ENCODE data around the gene PCNP. TPM values are rescaled to one million over a fixed set of nuclear protein-coding genes. Genes with fewer than 3 reads are reported as not detected.

Gene PCNP
- total RNA-seq, 1 experiment from 2014 or later = 216 TPM

- Histone ChIP-seq H3K14ac (ENCODE audit: insufficient read depth, low read length) (peak overlapping the region; percentile 93), H3K56ac (ENCODE audit: insufficient read length, low read depth, low read length) (no peak overlapping the region), H3K18ac (ENCODE audit: insufficient read length, low read depth, low read length) (peak overlapping the region; percentile 94), H3K79me2 (ENCODE audit: insufficient read depth, low read length) (peaks cover 15% of the 10 kb centered on the region; the same call in 1 of the 2 replicates), H3T11ph (ENCODE audit: low read length) (no peak overlapping the region), H4K8ac (replicated peaks; ENCODE audit: insufficient read length, low read depth, low read length) (no peak overlapping the region), H2AK5ac (ENCODE audit: insufficient read length, low read length) (no peak overlapping the region), H3K4me1 (ENCODE audit: insufficient read depth, low read length) (no peaks in the 10 kb centered on the region), H2BK120ac (ENCODE audit: low read depth, low read length, poor library complexity, severe bottlenecking) (no peak overlapping the region), H2AFZ (ENCODE audit: low read length) (no peak overlapping the region), H3K23ac (ENCODE audit: insufficient read length, low read depth, low read length) (no peak overlapping the region), H3K79me1 (ENCODE audit: insufficient read depth, low read depth, low read length, poor library complexity, severe bottlenecking) (peaks cover 2% of the 10 kb centered on the region), H3K4ac (ENCODE audit: low read depth, low read length) (peak overlapping the region; percentile 15; the same call in 1 of the 2 replicates), H2BK5ac (ENCODE audit: insufficient read length, low read length) (peak overlapping the region; percentile 26), H3K27me3 (ENCODE audit: insufficient read depth, low read length) (no peaks in the 10 kb centered on the region), H3K9ac (ENCODE audit: extremely low read depth, insufficient read length, low read length) (peak overlapping the region; percentile 99), H3K9me3 (ENCODE audit: control insufficient read depth, low read depth, low read length) (no peaks in the 10 kb centered on the region), H3K23me2 (ENCODE audit: insufficient read length, low read depth, low read length, poor library complexity, severe bottlenecking) (no peaks in the 10 kb centered on the region), H3K4me2 (ENCODE audit: insufficient read depth, insufficient read length, low read length) (peak overlapping the region; percentile 74), H2BK15ac (ENCODE audit: low read depth, low read length) (no peak overlapping the region), H4K91ac (ENCODE audit: insufficient read length, low read depth, low read length) (peak overlapping the region; percentile 42), H2BK20ac (ENCODE audit: low read depth, low read length, poor library complexity, severe bottlenecking) (no peak overlapping the region), H2BK12ac (ENCODE audit: insufficient read length, low read depth, low read length) (no peak overlapping the region), H3K27ac (ENCODE audit: insufficient read length, low read depth, low read length) (peak overlapping the region; percentile 7), H4K5ac (ENCODE audit: insufficient read length, low read depth, low read length) (peak overlapping the region; percentile 54), H4K20me1 (ENCODE audit: control insufficient read depth, insufficient read depth, insufficient read length) (no peaks in the 10 kb centered on the region)
- peak; percentile 48 for DNase-seq
- Mint-ChIP-seq H3K36me3 (ENCODE audit: insufficient read depth in 1 of 3, low read depth in 3 of 3) (peaks cover 8 to 18% (median 16%) of the 10 kb centered on the region in 3 experiments), H3K4me1 (peaks cover 17 to 19% of the 10 kb centered on the region in 2 experiments), H3K9me3 (no peaks in the 10 kb centered on the region), H3K27me3 (ENCODE audit: low read depth) (no peaks in the 10 kb centered on the region), H3K4me3 (peak overlapping the region; percentile 90 to 93), H3K27ac (peak overlapping the region; percentile 98 to 100 (median 99))
- WGBS (ENCODE audit: extremely low coverage, insufficient read length, low lambda C conversion rate) = no CpG with 5 or more reads among the region's 41 CpGs
- TF ChIP-seq, protein P1, sequence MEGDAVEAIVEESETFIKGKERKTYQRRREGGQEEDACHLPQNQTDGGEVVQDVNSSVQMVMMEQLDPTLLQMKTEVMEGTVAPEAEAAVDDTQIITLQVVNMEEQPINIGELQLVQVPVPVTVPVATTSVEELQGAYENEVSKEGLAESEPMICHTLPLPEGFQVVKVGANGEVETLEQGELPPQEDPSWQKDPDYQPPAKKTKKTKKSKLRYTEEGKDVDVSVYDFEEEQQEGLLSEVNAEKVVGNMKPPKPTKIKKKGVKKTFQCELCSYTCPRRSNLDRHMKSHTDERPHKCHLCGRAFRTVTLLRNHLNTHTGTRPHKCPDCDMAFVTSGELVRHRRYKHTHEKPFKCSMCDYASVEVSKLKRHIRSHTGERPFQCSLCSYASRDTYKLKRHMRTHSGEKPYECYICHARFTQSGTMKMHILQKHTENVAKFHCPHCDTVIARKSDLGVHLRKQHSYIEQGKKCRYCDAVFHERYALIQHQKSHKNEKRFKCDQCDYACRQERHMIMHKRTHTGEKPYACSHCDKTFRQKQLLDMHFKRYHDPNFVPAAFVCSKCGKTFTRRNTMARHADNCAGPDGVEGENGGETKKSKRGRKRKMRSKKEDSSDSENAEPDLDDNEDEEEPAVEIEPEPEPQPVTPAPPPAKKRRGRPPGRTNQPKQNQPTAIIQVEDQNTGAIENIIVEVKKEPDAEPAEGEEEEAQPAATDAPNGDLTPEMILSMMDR (conservative IDR thresholded peaks at IDR 0.05) = no peak
These were observed 570 bp downstream of the PCNP start for GRCh38 chr3:101574388-101575112.

All from H9 (cell line).